HCT116 (cell line): ENCODE results near the gene BOC. TPM values are rescaled to one million over a fixed set of nuclear protein-coding genes. Genes with fewer than 3 reads are reported as not detected.

Experiments used
- ATAC-seq: fragments of 200-7000 bp; cut with Tn5 transposase; 2 replicates; pipeline ENCODE4 v1.9.1; 2020; ENCODE audit warnings: mild to moderate bottlenecking, moderate library complexity
- BruUV-seq: library from RNA; stranded (reverse); fragments of 400-500 nt; replicated peaks from 2 replicates; lab custom pipeline; 2021; lab: Mats Ljungman, UMichigan
- CTCF ChIA-PET: fragments of 300-600 bp; sonication (Branson Sonifier 250); formaldehyde crosslinking; loops from one replicate; lab custom pipeline; 2021; ENCODE audit warnings: antibody characterized with exemption; lab: Charles Lee
- POLR2A ChIA-PET: fragments of 300-600, 350-600 bp; sonication (Branson Sonifier 250); formaldehyde crosslinking; loops from one replicate; lab custom pipeline; 2021; ENCODE audit warnings: antibody characterized with exemption; lab: Charles Lee
- RAD21 ChIA-PET, 2 experiments: fragments of 300-600 bp; sonication (Branson Sonifier 250); formaldehyde crosslinking; loops; one replicate each; lab custom pipeline; 2023; ENCODE audit warnings: low total read pairs in 2 of 2; ENCODE audit not compliant: uncharacterized antibody in 2 of 2, unreplicated experiment in 2 of 2, low non-redundant PET in 1 of 2; lab: Charles Lee
- DNase-seq: peaks from one replicate; pipeline ENCODE4 v3.0.0-alpha.2; 2010; ENCODE audit warnings: low read depth, low spot score
- H2AFZ ChIP-seq: fragments of 200-600 bp; shearing (Covaris generic), sonication (generic); 2 replicates; pipeline ENCODE4 v1.6.1; 2017; ENCODE audit warnings: low read depth, mixed run types, mixed read lengths, antibody characterized with exemption, low read length; ENCODE audit not compliant: poor library complexity, severe bottlenecking
- H3K27ac ChIP-seq: 2 replicates; pipeline ENCODE4 v1.5.1; 2012; ENCODE audit warnings: low read depth, low read length
- H3K27me3 ChIP-seq: fragments of 200-600 bp; sonication (generic); 2 replicates; pipeline ENCODE4 v1.6.1; 2016; ENCODE audit warnings: mixed run types, low read length, mixed read lengths; ENCODE audit not compliant: insufficient read depth
- H3K36me3 ChIP-seq, 2 experiments: fragments of 200-500 bp in 1 of 2; fragments of 200-600 bp in 1 of 2; sonication (Bioruptor generic) in 1 of 2; sonication (generic) in 1 of 2; 2 replicates each; pipeline versions ENCODE4 v1.5.1 to v1.6.1; 2014 to 2016; ENCODE audit warnings: low read length in 2 of 2, inconsistent platforms in 1 of 2, mixed read lengths in 1 of 2, mixed run types in 1 of 2; ENCODE audit not compliant: insufficient read depth in 2 of 2, control insufficient read depth in 1 of 2
- H3K4me1 ChIP-seq, 2 experiments: fragments of 200-600 bp in 1 of 2; sonication (generic) in 1 of 2; 2 replicates each; pipeline versions ENCODE4 v1.5.1 to v1.6.1; 2012 to 2017; ENCODE audit warnings: low read length in 2 of 2, inconsistent platforms in 1 of 2, mild to moderate bottlenecking in 1 of 2, mixed read lengths in 1 of 2, mixed run types in 1 of 2, moderate library complexity in 1 of 2; ENCODE audit not compliant: insufficient read depth in 2 of 2, control insufficient read depth in 1 of 2
- H3K4me2 ChIP-seq: fragments of 200-600 bp; sonication (generic); 2 replicates; pipeline ENCODE4 v1.6.1; 2017; ENCODE audit warnings: mixed run types, low read length, mixed read lengths
- H3K4me3 ChIP-seq, 2 experiments: fragments of 200-600 bp in 1 of 2; sonication (generic) in 1 of 2; replicated peaks in 1 of 2; 2 replicates each; pipeline ENCODE4 v1.5.1; 2011 to 2016; ENCODE audit warnings: low read length in 2 of 2, control low read depth in 1 of 2, low read depth in 1 of 2, mild to moderate bottlenecking in 1 of 2, mixed read lengths in 1 of 2, mixed run types in 1 of 2
- H3K79me2 ChIP-seq: fragments of 200-600 bp; sonication (generic); 2 replicates; pipeline ENCODE4 v1.6.1; 2017; ENCODE audit warnings: mild to moderate bottlenecking, mixed run types, low read length, moderate library complexity, mixed read lengths; ENCODE audit not compliant: insufficient read depth
- H3K9ac ChIP-seq: fragments of 200-600 bp; sonication (generic); 2 replicates; pipeline ENCODE4 v1.6.1; 2016; ENCODE audit warnings: low read length, mixed read lengths
- H3K9me2 ChIP-seq: fragments of 200-600 bp; sonication (generic), shearing (Covaris generic); 2 replicates; pipeline ENCODE4 v1.6.1; 2017; ENCODE audit warnings: mixed run types, mild to moderate bottlenecking, moderate library complexity; ENCODE audit not compliant: insufficient read depth
- H3K9me3 ChIP-seq, 2 experiments: fragments of 200-500 bp in 1 of 2; fragments of 200-600 bp in 1 of 2; sonication (Bioruptor generic) in 1 of 2; sonication (generic) in 1 of 2; 2 replicates each; pipeline ENCODE4 v1.6.1; 2014 to 2017; ENCODE audit warnings: low read length in 2 of 2, mixed read lengths in 2 of 2, inconsistent platforms in 1 of 2, low read depth in 1 of 2, mild to moderate bottlenecking in 1 of 2, mixed run types in 1 of 2, moderate library complexity in 1 of 2; ENCODE audit not compliant: control insufficient read depth in 1 of 2, insufficient read depth in 1 of 2
- H4K20me1 ChIP-seq: fragments of 200-600 bp; sonication (generic), shearing (Covaris generic); 2 replicates; pipeline ENCODE4 v1.6.1; 2017; ENCODE audit warnings: mixed run types, mild to moderate bottlenecking, moderate library complexity; ENCODE audit not compliant: insufficient read depth
- ATF3 ChIP-seq: IDR thresholded peaks from 2 replicates; pipeline ENCODE4 v1.6.1; 2012
- CBX3 ChIP-seq: IDR thresholded peaks from 2 replicates; pipeline ENCODE4 v1.6.1; 2012; ENCODE audit warnings: low read depth
- CEBPB ChIP-seq: IDR thresholded peaks from 2 replicates; pipeline ENCODE4 v1.6.1; 2012; ENCODE audit warnings: low read depth
- EGR1 ChIP-seq: IDR thresholded peaks from 2 replicates; pipeline ENCODE4 v1.6.1; 2012; ENCODE audit warnings: low read depth
- ELF1 ChIP-seq: IDR thresholded peaks from 2 replicates; pipeline ENCODE4 v1.6.1; 2012; ENCODE audit warnings: low read depth, borderline replicate concordance
- EZH2 ChIP-seq: fragments of 200-600 bp; sonication (generic); IDR thresholded peaks from 2 replicates; pipeline ENCODE4 v1.6.1; 2017; ENCODE audit warnings: antibody characterized with exemption, mixed run types
- EZH2phosphoT487 ChIP-seq: fragments of 200-600 bp; IDR thresholded peaks from 2 replicates; pipeline ENCODE4 v1.6.1; 2018; ENCODE audit warnings: antibody characterized with exemption, borderline replicate concordance
- FOSL1 ChIP-seq: IDR thresholded peaks from 2 replicates; pipeline ENCODE4 v1.6.1; 2012; ENCODE audit warnings: low read depth
- JUND ChIP-seq: IDR thresholded peaks from 2 replicates; pipeline ENCODE4 v1.6.1; 2012
- MAX ChIP-seq: IDR thresholded peaks from 2 replicates; pipeline ENCODE4 v1.6.1; 2012
- POLR2A ChIP-seq: IDR thresholded peaks from 2 replicates; pipeline ENCODE4 v1.7.0; 2011; ENCODE audit warnings: borderline replicate concordance; ENCODE audit not compliant: insufficient read depth, insufficient read length; ENCODE audit errors: extremely low read depth
- POLR2AphosphoS5 ChIP-seq: IDR thresholded peaks from 2 replicates; pipeline ENCODE4 v1.6.1; 2011; ENCODE audit warnings: mild to moderate bottlenecking, low read depth, low read length, moderate library complexity
- RAD21 ChIP-seq: IDR thresholded peaks from 2 replicates; pipeline ENCODE4 v1.6.1; 2012; ENCODE audit warnings: low read depth, mild to moderate bottlenecking
- TCF7L2 ChIP-seq: IDR thresholded peaks from 2 replicates; pipeline ENCODE4 v1.7.0; 2011; ENCODE audit warnings: borderline replicate concordance, inconsistent platforms; ENCODE audit not compliant: insufficient read depth, insufficient read length; ENCODE audit errors: extremely low read depth
- YY1 ChIP-seq: IDR thresholded peaks from 2 replicates; pipeline ENCODE4 v1.6.1; 2011; ENCODE audit warnings: low read length, low read depth, moderate library complexity, mild to moderate bottlenecking; ENCODE audit not compliant: insufficient replicate concordance; ENCODE audit errors: extremely low read depth
- ZFX ChIP-seq: fragments of 450-650 bp; IDR thresholded peaks from 2 replicates; pipeline ENCODE4 v1.6.1; 2017
- ZNF274 ChIP-seq: fragments of 200-500 bp; sonication (Bioruptor generic); IDR thresholded peaks from 2 replicates; pipeline ENCODE4 v1.6.1; 2014; ENCODE audit warnings: mild to moderate bottlenecking, low read depth, low read length, inconsistent platforms
- intact Hi-C: fragments of 100-400 bp; cut with micrococcal nuclease; formaldehyde crosslinking; loops from 2 replicates; pipeline ENCODE4 v1.10.0; 2022
- total RNA-seq: library from RNA; stranded (reverse); gene quantifications from one replicate; pipeline ENCODE4 v1.2.1, GENCODE V29; 2021; ENCODE audit not compliant: unreplicated experiment
- TF ChIP-seq, protein P1 (sequence below): IDR thresholded peaks from 2 replicates; pipeline ENCODE4 v1.6.1; 2011; ENCODE audit warnings: mild to moderate bottlenecking, low read length, moderate library complexity; ENCODE audit not compliant: insufficient replicate concordance; ENCODE audit errors: extremely low read depth

BOC gene
- total RNA-seq, 1 experiment from 2014 or later: 3.3 TPM

- ChIA-PET POLR2A (no interaction called here), CTCF (no interaction called here), RAD21 (no interaction called here)
- Histone ChIP-seq H3K27ac (no peak overlapping the region), H3K9me3 (no peaks in the 10 kb centered on the region), H3K79me2 (no peaks in the 10 kb centered on the region), H3K4me2 (no peak overlapping the region), H3K9ac (no peak overlapping the region), H3K4me3 (no peak overlapping the region), H3K4me1 (no peaks in the 10 kb centered on the region), H2AFZ (no peak overlapping the region), H4K20me1 (no peaks in the 10 kb centered on the region), H3K27me3 (no peaks in the 10 kb centered on the region), H3K9me2 (no peaks in the 10 kb centered on the region), H3K36me3 (no peaks in the 10 kb centered on the region)
- BruUV-seq: no TSS peak
- DNase-seq (no peak), ATAC-seq (no peak)
- TF ChIP-seq JUND: no peak
- TF ChIP-seq CEBPB: no peak
- no peak for TF ChIP-seq ZFX
- no peak for TF ChIP-seq EZH2
- no peak for TF ChIP-seq POLR2AphosphoS5
- TF ChIP-seq YY1: no peak
- TF ChIP-seq EGR1: no peak
- no peak for TF ChIP-seq POLR2A
- no peak for TF ChIP-seq ZNF274
- no peak for TF ChIP-seq EZH2phosphoT487
- TF ChIP-seq CBX3: no peak
- TF ChIP-seq ELF1: no peak
- TF ChIP-seq RAD21: no peak
- no peak for TF ChIP-seq TCF7L2
- TF ChIP-seq, protein P1, sequence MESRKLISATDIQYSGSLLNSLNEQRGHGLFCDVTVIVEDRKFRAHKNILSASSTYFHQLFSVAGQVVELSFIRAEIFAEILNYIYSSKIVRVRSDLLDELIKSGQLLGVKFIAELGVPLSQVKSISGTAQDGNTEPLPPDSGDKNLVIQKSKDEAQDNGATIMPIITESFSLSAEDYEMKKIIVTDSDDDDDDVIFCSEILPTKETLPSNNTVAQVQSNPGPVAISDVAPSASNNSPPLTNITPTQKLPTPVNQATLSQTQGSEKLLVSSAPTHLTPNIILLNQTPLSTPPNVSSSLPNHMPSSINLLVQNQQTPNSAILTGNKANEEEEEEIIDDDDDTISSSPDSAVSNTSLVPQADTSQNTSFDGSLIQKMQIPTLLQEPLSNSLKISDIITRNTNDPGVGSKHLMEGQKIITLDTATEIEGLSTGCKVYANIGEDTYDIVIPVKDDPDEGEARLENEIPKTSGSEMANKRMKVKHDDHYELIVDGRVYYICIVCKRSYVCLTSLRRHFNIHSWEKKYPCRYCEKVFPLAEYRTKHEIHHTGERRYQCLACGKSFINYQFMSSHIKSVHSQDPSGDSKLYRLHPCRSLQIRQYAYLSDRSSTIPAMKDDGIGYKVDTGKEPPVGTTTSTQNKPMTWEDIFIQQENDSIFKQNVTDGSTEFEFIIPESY: no peak
- TF ChIP-seq FOSL1: no peak
- no peak for TF ChIP-seq MAX
- TF ChIP-seq ATF3: no peak
- intact Hi-C loops: no loop called here
Measured at GRCh38 chr3:113254171-113254947, 43.0 kb downstream of the BOC start.
